ENCODE data around the gene GPC3.
"Not testable (repeated sequence)": the region's sequence is repeated elsewhere in the genome, so short reads cannot be mapped to it uniquely, and the experiment has no call there.

Gene GPC3

DNA sequence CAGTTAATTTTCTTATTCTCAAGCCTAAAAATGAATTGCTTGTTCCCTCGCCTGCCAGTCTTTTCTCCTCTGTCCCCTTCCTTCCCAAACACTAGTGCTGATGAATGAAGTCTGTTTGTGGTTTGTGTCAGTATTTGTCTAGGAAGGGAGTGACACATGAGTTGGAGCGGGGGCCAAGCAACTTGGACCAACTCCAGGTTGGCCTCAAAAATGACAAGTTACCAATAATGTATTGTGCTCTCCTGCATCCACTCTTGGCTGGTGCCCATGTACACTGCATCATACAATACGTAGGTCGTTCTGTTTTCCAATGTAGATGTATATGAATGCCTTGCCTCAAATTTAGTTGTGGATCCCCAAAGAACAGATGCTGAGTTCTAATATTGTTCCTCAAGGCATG lies 347.1 kb downstream of the GPC3 start:
- no peak for DNase-seq

GRCh38 chrX:133637765-133638164 lies 347.6 kb downstream of the GPC3 start:
- DNase-seq, result no peak

- DNase-seq, result no peak
Observed at GRCh38 chrX:133636009-133636408, 349.4 kb downstream of the GPC3 start.

DNA sequence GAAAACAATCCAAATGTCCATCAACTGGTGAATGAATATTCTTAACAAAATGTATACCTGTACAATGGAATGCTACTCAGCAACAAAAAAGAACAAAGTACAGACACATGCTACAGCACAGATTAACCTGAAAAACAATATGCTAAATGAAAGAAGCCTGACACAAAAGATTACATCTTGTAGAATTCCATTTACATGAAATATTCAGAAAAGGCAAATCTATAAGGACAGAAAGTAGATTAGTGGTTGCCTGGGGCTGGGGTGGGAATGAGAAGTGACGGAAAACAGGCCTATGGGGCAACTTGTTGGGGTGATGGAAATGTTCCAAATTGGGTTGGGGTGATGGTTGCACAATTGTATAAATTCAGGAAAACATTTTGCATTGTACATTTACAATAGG lies 351.0 kb downstream of the GPC3 start:
- DNase-seq, result no peak

DNA sequence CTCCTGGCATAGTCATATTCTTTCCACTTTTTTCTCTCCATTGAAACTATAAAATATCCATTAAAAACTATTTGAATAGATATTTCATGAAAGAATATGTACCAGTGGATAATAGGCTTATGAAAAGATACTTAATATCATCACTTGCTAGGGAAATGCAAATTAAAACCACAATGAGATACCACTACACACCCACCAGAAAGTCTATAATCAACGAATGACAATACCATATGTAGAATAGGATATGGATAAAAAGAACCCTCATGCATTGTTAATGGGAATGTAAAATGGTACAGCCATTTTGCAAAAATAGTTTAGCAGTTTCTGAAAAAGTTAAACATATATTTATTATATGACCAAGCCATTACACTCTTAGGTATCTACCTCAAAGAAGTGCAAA lies 351.4 kb downstream of the GPC3 start:
- DNase-seq, result no peak

- no peak for DNase-seq
Observed at GRCh38 chrX:133633162-133633561, 352.2 kb downstream of the GPC3 start.

GRCh38 chrX:133630362-133630761 lies 355.0 kb downstream of the GPC3 start:
- DNase-seq, result no peak

- no peak for DNase-seq
Observed at GRCh38 chrX:133627673-133628072, 357.7 kb downstream of the GPC3 start.

DNA sequence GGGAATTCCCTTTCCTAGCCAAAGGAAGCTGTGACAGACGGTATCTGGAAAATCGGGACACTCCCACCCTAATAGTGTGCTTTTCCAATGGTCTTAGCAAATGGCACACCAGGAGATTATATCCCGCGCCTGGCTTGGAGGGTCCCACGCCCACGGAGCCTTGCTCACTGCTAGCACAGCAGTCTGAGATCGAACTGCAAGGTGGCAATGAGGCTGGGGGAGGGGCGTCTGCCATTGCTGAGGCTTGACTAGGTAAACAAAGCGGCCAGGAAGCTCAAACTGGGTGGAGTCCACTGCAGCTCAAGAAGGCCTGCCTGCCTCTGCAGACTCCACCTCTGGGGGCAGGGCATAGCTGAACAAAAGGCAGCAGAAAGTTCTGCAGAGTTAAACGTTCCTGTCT lies 364.0 kb downstream of the GPC3 start:
- not testable (repeated sequence) for DNase-seq

- DNase-seq, result no peak
Observed at GRCh38 chrX:133611676-133612075, 373.7 kb downstream of the GPC3 start.

DNA sequence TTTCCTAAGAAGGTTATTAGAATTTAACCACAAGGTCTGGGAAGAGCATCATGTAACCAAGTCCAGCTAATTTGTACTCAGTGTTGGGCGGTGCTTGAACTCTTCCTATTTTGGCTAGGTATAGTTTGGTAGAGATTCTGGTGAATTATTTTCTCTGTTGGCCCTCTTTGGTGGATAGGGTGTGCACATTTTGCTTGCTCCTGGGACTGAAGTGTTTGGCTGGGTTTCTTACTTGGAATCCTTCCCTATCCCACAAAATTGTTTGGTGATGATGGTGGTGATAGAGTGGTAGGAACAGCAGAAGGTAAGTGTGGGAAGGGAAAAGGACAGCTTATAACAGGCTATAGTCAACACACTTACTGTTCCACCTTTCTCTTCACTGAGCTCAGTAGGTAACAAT lies 375.3 kb downstream of the GPC3 start:
- no peak for DNase-seq

DNA sequence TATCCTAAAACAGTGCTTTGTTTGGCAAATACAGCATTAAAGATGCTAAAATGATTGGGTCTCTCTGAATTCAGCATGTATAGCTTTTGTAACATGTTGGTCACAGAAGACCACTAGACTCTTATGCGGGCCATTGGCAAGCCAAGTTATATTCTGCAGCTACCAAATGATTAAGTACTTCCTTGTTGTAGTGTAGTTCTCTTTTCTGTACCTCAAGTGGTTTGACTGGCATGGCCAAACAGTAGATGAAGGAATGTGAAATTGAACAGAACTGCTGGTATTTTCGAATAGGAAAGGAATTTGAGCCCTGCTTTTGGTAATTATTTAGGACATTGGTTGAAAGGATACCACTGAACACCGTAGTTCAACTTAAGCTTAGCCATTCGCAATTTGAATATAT lies 376.2 kb downstream of the GPC3 start:
- no peak for DNase-seq

GRCh38 chrX:133608406-133608805 lies 377.0 kb downstream of the GPC3 start:
- no peak for DNase-seq

DNA sequence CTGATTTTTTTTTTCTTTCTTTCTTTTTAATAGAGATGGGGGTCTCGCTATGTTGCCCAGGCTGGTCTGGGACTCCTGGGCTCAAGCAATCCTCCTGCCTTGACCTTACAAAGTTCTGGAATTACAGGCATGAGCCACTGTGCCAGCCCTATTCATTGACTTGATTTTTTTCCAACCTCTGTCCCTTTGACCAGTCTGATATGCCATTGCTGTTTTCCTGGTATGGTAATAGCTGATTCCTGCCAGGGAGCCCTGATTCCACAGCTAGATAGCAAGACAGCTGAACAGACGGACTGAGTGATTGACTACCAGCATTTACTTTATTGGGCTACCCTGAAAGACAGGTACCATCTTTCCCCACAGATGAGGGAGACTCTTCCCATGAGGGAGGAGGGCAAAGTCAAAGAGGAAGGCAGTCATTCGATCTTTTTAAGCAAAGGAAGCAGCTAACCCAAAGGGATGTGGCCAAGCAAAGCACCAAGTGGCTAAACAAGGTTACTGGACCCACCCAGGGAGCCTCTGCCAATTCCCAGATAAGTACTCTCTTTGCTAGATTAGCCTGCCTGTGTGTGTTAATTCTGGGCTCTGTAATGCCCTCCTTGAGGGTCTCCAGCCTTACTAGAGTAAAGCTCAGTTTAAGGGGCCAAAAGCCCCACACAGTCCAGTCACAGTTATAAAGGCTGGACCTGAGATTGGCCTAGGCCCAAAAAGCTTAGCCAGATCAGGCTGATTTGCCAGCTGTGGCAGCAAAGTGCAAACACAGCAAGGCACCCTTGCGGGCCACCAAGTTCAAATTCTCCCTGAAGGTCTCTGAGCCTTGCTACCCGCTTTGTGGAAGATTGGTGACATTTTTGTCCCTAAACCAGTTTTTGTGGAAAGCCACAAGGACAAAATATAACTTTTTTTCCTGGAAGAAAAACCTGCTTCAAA lies 377.7 kb downstream of the GPC3 start:
- DNase-seq, result no peak

DNA sequence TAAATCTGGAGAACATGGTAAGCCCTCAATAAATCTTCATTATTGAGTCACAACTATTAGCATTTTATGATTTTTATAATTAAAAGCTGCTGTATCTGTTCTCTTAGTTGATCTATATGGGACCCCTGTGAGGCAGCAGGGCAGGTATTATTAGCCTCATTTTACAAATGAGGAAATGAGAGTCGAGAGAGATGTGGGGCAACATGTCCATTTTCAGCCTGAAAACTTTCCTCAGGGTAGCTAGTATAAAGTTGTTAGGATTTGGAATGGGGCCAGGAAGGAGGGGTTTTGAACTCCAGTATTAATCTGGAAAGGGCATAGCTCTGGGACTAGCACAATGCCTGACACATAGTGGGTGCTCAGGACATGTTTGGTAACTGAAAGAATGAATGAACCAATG lies 378.4 kb downstream of the GPC3 start:
- no peak for DNase-seq

GRCh38 chrX:133604801-133605200 lies 380.6 kb downstream of the GPC3 start:
- DNase-seq, result no peak

GRCh38 chrX:133602881-133603280 lies 382.5 kb downstream of the GPC3 start:
- DNase-seq, result no peak

- no peak for DNase-seq
Observed at GRCh38 chrX:133601116-133601515, 384.3 kb downstream of the GPC3 start.

GRCh38 chrX:133600536-133600935 lies 384.9 kb downstream of the GPC3 start:
- no peak for DNase-seq

GRCh38 chrX:133598601-133599335 lies 386.6 kb downstream of the GPC3 start:
- no peak for DNase-seq

GRCh38 chrX:133594156-133594555 lies 391.2 kb downstream of the GPC3 start:
- DNase-seq, result no peak

DNA sequence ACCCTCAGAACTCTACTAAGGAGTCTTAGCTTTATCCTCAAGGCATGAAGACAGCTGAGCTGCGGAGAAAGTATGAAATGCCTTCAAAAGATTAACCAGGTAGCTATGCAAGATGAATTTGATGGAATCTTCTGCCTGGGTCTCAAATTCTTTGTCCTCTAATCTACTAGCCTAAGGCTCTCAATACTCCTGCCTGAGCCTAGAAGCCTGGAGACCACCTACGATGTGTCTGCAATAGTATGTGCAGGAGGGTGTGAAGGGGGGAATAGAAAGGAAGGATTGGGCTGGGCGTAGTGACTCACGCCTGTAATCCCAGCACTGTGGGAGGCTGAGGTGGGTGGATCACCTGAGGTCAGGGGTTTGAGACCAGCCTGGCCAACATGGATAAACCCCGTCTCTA lies 391.9 kb downstream of the GPC3 start:
- DNase-seq, result no peak

- no peak for DNase-seq
Observed at GRCh38 chrX:133590703-133591505, 394.5 kb downstream of the GPC3 start.

All from amniotic stem cell (primary cell).